Mucosa of descending colon (tissue), 3 donors: ENCODE results near the gene PDE6D. TPM values are rescaled to one million over a fixed set of nuclear protein-coding genes. Genes with fewer than 3 reads are reported as not detected.
"Not testable (repeated sequence)": the region's sequence is repeated elsewhere in the genome, so short reads cannot be mapped to it uniquely, and the experiment has no call there.

Experiments
- ATAC-seq: fragments of 200-7000 bp; cut with Tn5 transposase; one replicate; pipeline ENCODE4 v1.9.1; 2020; ENCODE audit warnings: mild to moderate bottlenecking, moderate library complexity
- DNase-seq, 3 donors: peaks; one replicate each; pipeline ENCODE4 v3.0.0-alpha.2; 2020
- H3K36me3 ChIP-seq: fragments of 200-600 bp; one replicate; pipeline ENCODE4 v1.8.0; 2021; ENCODE audit warnings: low read depth, mild to moderate bottlenecking
- H3K4me1 ChIP-seq: fragments of 200-600 bp; one replicate; pipeline ENCODE4 v1.8.0; 2021; ENCODE audit warnings: low read depth, mild to moderate bottlenecking
- H3K4me3 ChIP-seq: fragments of 200-600 bp; one replicate; pipeline ENCODE4 v1.8.0; 2021; ENCODE audit warnings: mild to moderate bottlenecking
- H3K9me3 ChIP-seq: fragments of 200-600 bp; one replicate; pipeline ENCODE4 v1.8.0; 2021; ENCODE audit warnings: mild to moderate bottlenecking
- CTCF ChIP-seq: fragments of 200-600 bp; IDR thresholded peaks from one replicate; pipeline ENCODE4 v1.8.0; 2022; ENCODE audit warnings: antibody characterized with exemption, mild to moderate bottlenecking
- intact Hi-C, 2 donors: fragments of 100-400 bp; cut with DNase I in 1 of 2; cut with micrococcal nuclease in 1 of 2; formaldehyde crosslinking; loops; one replicate each; pipeline versions ENCODE4 v1.11.0 to v1.11.1; 2022; cut with DNase I, micrococcal nuclease
- total RNA-seq, 3 donors: library from RNA; stranded (reverse); fragmentation: NEBNext Ultra II Directional in 2 of 3; extraction: Animal tissue kit (Norgen Biotek cat#: 25700) in 2 of 3; gene quantifications; one replicate each; pipeline versions ENCODE4 v1.2.1 to v1.2.4, GENCODE V29; 2021 to 2023
- donor health status: DM: no; HTN: no; CAD: no; lungs with moderate emphysema.
- donor health status: DM: no; HTN: no; CAD: no.
- donor health status: DM: no; HTN: yes; CAD: no.

PDE6D gene
- total RNA-seq, 3 donors from 2014 or later: 17.6 to 21.8 (median 18.6) TPM

DNA sequence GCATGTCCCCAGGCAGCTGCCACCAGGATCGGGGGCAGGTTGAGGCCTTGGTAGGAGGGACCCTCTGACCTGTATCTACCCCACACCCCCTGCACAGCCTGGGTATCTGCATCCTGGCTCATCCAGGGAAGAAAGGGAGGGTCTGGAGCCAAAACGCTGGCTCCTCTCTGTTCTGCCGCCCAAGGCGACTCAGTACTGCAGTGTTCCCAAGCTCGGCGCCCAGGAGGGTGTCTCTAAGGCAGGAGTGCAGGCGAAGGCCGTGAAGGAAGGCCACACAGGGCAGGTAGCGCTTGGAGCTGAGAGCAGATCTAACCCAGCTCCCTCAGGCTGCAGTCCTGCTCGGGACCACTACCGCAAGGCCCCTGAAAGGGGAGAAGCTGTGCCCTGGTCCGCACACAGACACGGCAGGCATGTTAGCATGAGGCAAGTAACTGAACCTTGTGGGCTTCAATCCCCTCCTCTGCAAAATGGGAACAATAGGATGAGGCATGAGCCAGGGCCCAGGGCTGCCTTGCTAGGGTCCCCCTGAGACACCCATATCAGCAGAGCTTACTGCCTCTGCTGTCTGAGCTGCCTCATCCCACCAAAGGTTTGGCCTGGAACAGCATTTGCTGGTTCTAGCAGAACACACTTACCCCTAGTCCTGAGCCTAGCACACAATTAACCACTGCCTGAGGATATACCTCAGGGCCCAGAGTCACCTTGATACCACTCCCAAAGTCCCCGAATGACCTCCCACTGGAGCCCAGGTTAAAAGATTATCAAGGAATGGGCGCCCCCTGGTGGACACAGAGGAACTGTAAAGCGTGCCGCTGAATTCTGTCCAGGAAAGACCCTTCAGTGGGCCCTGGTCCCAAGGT, 66.2 kb downstream of the PDE6D start:
- H3K4me1 ChIP-seq: peaks cover 26% of the 10 kb centered on the region
- peak; percentile 31 for ATAC-seq
- no peaks in the 10 kb centered on the region for H3K36me3 ChIP-seq
- DNase-seq: peak; percentile 68 to 91 (median 82)
- peak; percentile 71 for TF ChIP-seq CTCF
- intact Hi-C loops: loop anchor here in 1 of 2 donors (2.0 kb wide), 1 partner anchor 38 kb away; no protein-coding TSS in a partner anchor
- H3K4me3 ChIP-seq: no peak overlapping the region
- H3K9me3 ChIP-seq: no peaks in the 10 kb centered on the region

GRCh38 chr2:231713730-231714638, 67.1 kb downstream of the PDE6D start:
- intact Hi-C loops: loop anchor here (1.0 to 2.0 kb wide), 2 partner anchors 37 kb away; no protein-coding TSS in a partner anchor
- ATAC-seq (peak; percentile 61), DNase-seq (peak; percentile 91 to 96 (median 93))
- Histone ChIP-seq H3K4me3 (no peak overlapping the region), H3K9me3 (no peaks in the 10 kb centered on the region), H3K36me3 (no peaks in the 10 kb centered on the region), H3K4me1 (peaks cover 26% of the 10 kb centered on the region)
- TF ChIP-seq CTCF: peak; percentile 94

GRCh38 chr2:231713406-231713729, 67.7 kb downstream of the PDE6D start:
- peaks cover 26% of the 10 kb centered on the region for H3K4me1 ChIP-seq
- ATAC-seq, H3K9me3 ChIP-seq, H3K4me3 ChIP-seq, H3K36me3 ChIP-seq, DNase-seq: not testable (repeated sequence)
- intact Hi-C loops: loop anchor here in 1 of 2 donors (1.0 kb wide), 1 partner anchor 36 kb away; no protein-coding TSS in a partner anchor

DNA sequence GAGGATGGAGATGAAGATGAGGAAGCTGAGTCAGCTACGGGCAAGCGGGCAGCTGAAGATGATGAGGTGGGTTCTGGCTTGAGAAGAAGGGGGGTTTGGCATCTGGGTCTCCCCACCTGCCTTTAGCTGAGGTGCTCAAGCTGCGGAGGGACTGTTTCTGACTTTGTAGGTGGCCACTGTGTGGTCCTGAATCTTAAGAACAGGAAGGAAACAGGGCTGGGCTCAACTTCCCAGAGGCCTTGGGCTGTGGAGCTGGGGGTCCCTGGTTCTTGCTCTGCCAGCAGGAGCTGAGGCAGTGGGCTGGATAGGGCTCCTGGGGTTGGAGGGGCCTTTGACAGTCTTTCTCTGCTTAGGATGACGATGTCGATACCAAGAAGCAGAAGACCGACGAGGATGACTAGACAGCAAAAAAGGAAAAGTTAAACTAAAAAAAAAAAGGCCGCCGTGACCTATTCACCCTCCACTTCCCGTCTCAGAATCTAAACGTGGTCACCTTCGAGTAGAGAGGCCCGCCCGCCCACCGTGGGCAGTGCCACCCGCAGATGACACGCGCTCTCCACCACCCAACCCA, 68.5 kb downstream of the PDE6D start:
- peak in 1 of 3 donors; percentile 56 for DNase-seq

DNA sequence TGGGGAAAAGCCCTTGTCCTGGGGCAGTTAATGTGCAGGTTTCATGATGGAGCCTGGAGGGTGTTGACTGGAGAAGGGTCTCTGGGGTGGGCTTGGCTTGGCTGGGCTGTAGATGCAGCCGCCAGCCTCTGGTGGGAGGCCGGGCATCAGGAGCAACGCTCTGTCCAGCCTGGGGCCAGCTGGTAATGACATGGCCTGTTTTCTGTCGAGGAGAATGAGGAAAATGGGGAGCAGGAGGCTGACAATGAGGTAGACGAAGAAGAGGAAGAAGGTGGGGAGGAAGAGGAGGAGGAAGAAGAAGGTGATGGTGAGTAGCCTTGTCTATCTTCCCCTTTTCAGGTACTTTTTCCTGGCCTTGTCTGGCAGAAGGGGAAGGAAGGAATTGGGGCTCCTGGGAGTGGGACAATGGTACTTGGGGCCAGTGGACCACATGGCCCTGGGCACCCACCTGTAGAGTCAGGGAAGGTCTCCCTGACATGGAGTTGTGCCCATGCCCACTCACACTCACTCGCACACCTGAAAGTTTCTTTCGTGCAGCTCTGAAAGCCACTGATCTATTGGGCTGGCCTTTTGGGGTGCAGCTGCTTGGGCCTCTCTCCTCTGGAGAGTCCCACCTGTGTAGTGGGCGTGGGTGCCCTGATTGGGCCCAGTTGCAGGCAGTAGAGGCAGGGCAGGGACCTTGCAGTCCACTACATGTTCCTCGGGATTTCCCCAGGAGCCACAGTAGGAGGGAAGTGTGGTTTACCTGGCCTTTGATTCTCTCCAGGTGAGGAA, 69.2 kb downstream of the PDE6D start:
- ATAC-seq (no peak), DNase-seq (peak in 2 of 3 donors; percentile 53 to 57)
- Histone ChIP-seq H3K4me3 (no peak overlapping the region), H3K36me3 (peaks cover 5% of the 10 kb centered on the region), H3K9me3 (no peaks in the 10 kb centered on the region), H3K4me1 (peaks cover 28% of the 10 kb centered on the region)
- TF ChIP-seq CTCF: no peak
- intact Hi-C loops: loop anchor here in 1 of 2 donors (2.0 kb wide), 1 partner anchor 99 kb away; no protein-coding TSS in a partner anchor

More for the DNA sequence above, 68.5 kb downstream of the PDE6D start:
- H3K4me3 ChIP-seq, ATAC-seq, H3K36me3 ChIP-seq, H3K9me3 ChIP-seq: not testable (repeated sequence)
- intact Hi-C loops: loop anchor here in 1 of 2 donors (1.0 kb wide), 1 partner anchor 35 kb away; no protein-coding TSS in a partner anchor
- H3K4me1 ChIP-seq: peaks cover 26% of the 10 kb centered on the region
